ENCODE measurements around the gene GNG13. TPM values are rescaled to one million over a fixed set of nuclear protein-coding genes. Genes with fewer than 3 reads are reported as not detected.

GNG13 gene
- total and polyA plus RNA-seq, 2 donors (not counting 3 experiments of a cell fraction or from before 2014, with no cell fraction given): not detected

- H3K27me3 ChIP-seq (ENCODE audit: control insufficient read depth in 2 of 2, insufficient read depth in 2 of 2, low read length in 2 of 2): peaks cover 4 to 6% of the 10 kb centered on the region in 2 experiments
- H3K9me3 ChIP-seq (replicated peaks; ENCODE audit: control insufficient read depth, insufficient read depth, low read length): no peaks in the 10 kb centered on the region
- intact Hi-C loops (cut with micrococcal nuclease): no loop called here
- H3K4me1 ChIP-seq (ENCODE audit: control insufficient read depth, extremely low read depth, insufficient read depth, low read length): no peaks in the 10 kb centered on the region
- TF ChIP-seq CTCF (IDR thresholded peaks at IDR 0.05; ENCODE audit: extremely low read depth in 1 of 2, insufficient read depth in 1 of 2, low read depth in 1 of 2, low read length in 2 of 2) (no peak), EZH2 (IDR thresholded peaks at IDR 0.05; ENCODE audit: borderline replicate concordance, low read depth, low read length, severe bottlenecking) (peak; percentile 19), POLR2A (IDR thresholded peaks at IDR 0.05; ENCODE audit: low read depth, low read length) (no peak), GATA2 (IDR thresholded peaks at IDR 0.05; ENCODE audit: insufficient read depth, insufficient read length, low read depth, low read length) (no peak)
- dilution Hi-C loops (cut with MboI; ENCODE audit: extremely low pct_ligation_motif_present, low sequenced_read_pairs): no loop called here
- H3K27ac ChIP-seq (ENCODE audit: insufficient read depth, low read depth, low read length): no peak overlapping the region
- no peaks in the 10 kb centered on the region for H3K79me2 ChIP-seq (ENCODE audit: control insufficient read depth, insufficient read depth, low read length)
- ChIA-PET CTCF (no interaction called here), POLR2A (no interaction called here)
- no peaks in the 10 kb centered on the region for H3K9me1 ChIP-seq (replicated peaks; ENCODE audit: control insufficient read depth, extremely low read depth, insufficient read depth, low read length)
- H2AFZ ChIP-seq (ENCODE audit: low read depth, low read length): no peak overlapping the region
- no peak overlapping the region for H3K9ac ChIP-seq (replicated peaks; ENCODE audit: extremely low read depth, insufficient read depth, low read length)
- no peaks in the 10 kb centered on the region for H4K20me1 ChIP-seq (replicated peaks; ENCODE audit: control insufficient read depth, extremely low read depth, insufficient read depth, low read length)
- no peaks in the 10 kb centered on the region for H3K36me3 ChIP-seq (ENCODE audit: control insufficient read depth in 2 of 2, extremely low read depth in 1 of 2, insufficient read depth in 2 of 2, low read length in 2 of 2)
- no TSS peak for BruUV-seq (replicated peaks)
- no peak for DNase-seq (ENCODE audit: low read depth, low spot score)
- no peak overlapping the region for H3K4me2 ChIP-seq (ENCODE audit: insufficient read depth, low read length)
- no peak overlapping the region for H3K4me3 ChIP-seq (replicated peaks in 1 of 3; ENCODE audit: insufficient read depth in 1 of 3, low read depth in 1 of 3, low read length in 3 of 3)
- no peak for FAIRE-seq
These were observed 48.6 kb downstream of the GNG13 start for GRCh38 chr16:752007-752312.

- ChIA-PET CTCF (interaction anchor here (1.2 kb wide), 1 partner anchor 39 kb away, joined by 3 read pairs; no protein-coding TSS in a partner anchor), POLR2A (no interaction called here)
- Histone ChIP-seq H3K27me3 (ENCODE audit: control insufficient read depth in 2 of 2, insufficient read depth in 2 of 2, low read length in 2 of 2) (peaks cover 4% of the 10 kb centered on the region in 2 experiments), H4K20me1 (replicated peaks; ENCODE audit: control insufficient read depth, extremely low read depth, insufficient read depth, low read length) (no peaks in the 10 kb centered on the region), H3K4me2 (ENCODE audit: insufficient read depth, low read length) (no peak overlapping the region), H3K36me3 (ENCODE audit: control insufficient read depth in 2 of 2, extremely low read depth in 1 of 2, insufficient read depth in 2 of 2, low read length in 2 of 2) (no peaks in the 10 kb centered on the region), H3K9me1 (replicated peaks; ENCODE audit: control insufficient read depth, extremely low read depth, insufficient read depth, low read length) (no peaks in the 10 kb centered on the region), H3K79me2 (ENCODE audit: control insufficient read depth, insufficient read depth, low read length) (no peaks in the 10 kb centered on the region), H3K9ac (replicated peaks; ENCODE audit: extremely low read depth, insufficient read depth, low read length) (no peak overlapping the region), H3K4me1 (ENCODE audit: control insufficient read depth, extremely low read depth, insufficient read depth, low read length) (no peaks in the 10 kb centered on the region), H3K27ac (ENCODE audit: insufficient read depth, low read depth, low read length) (no peak overlapping the region), H3K4me3 (replicated peaks in 1 of 3; ENCODE audit: insufficient read depth in 1 of 3, low read depth in 1 of 3, low read length in 3 of 3) (no peak overlapping the region), H2AFZ (ENCODE audit: low read depth, low read length) (no peak overlapping the region), H3K9me3 (replicated peaks; ENCODE audit: control insufficient read depth, insufficient read depth, low read length) (no peaks in the 10 kb centered on the region)
- no TSS peak for BruUV-seq (replicated peaks)
- TF ChIP-seq MAX (IDR thresholded peaks at IDR 0.05; ENCODE audit: insufficient read depth, insufficient read length): no peak
- no peak for TF ChIP-seq EZH2 (IDR thresholded peaks at IDR 0.05; ENCODE audit: borderline replicate concordance, low read depth, low read length, severe bottlenecking)
- no peak for TF ChIP-seq FOS (IDR thresholded peaks at IDR 0.05; ENCODE audit: borderline replicate concordance, insufficient read depth, low read length)
- no peak for TF ChIP-seq GATA2 (IDR thresholded peaks at IDR 0.05; ENCODE audit: insufficient read depth, insufficient read length, low read depth, low read length)
- no peak for TF ChIP-seq POLR2A (IDR thresholded peaks at IDR 0.05; ENCODE audit: low read depth, low read length)
- no peak for TF ChIP-seq CTCF (IDR thresholded peaks at IDR 0.05; ENCODE audit: extremely low read depth in 1 of 2, insufficient read depth in 1 of 2, low read depth in 1 of 2, low read length in 2 of 2)
- TF ChIP-seq JUN (IDR thresholded peaks at IDR 0.05; ENCODE audit: borderline replicate concordance, insufficient read depth, insufficient read length, low read depth): no peak
- no peak for TF ChIP-seq MYC (IDR thresholded peaks at IDR 0.05; ENCODE audit: low read depth, low read length)
- FAIRE-seq (no peak), DNase-seq (ENCODE audit: low read depth, low spot score) (no peak)
- dilution Hi-C loops (cut with MboI; ENCODE audit: extremely low pct_ligation_motif_present, low sequenced_read_pairs): no loop called here
- intact Hi-C loops (cut with micrococcal nuclease): no loop called here
These were observed 49.2 kb downstream of the GNG13 start for GRCh38 chr16:751152-752006.
